Liver (tissue), 3 donors: ENCODE results near the gene GRIN2D.

ENCODE experiments used
- EGR1 ChIP-seq, 2 donors: IDR thresholded peaks; 2 replicates each; pipeline ENCODE4 v1.6.1; 2016 to 2018; ENCODE audit warnings: antibody characterized with exemption in 2 of 2, low read depth in 2 of 2
- RAD21 ChIP-seq, 2 donors: IDR thresholded peaks; 2 replicates each; pipeline ENCODE4 v1.6.1; 2016; ENCODE audit warnings: antibody characterized with exemption in 2 of 2, mild to moderate bottlenecking in 2 of 2
- RXRA ChIP-seq, 2 donors: IDR thresholded peaks; 2 replicates each; pipeline ENCODE4 v1.6.1; 2017 to 2018; ENCODE audit warnings: antibody characterized with exemption in 2 of 2, mild to moderate bottlenecking in 1 of 2
- YY1 ChIP-seq: IDR thresholded peaks from 2 replicates; pipeline ENCODE4 v1.6.1; 2016; ENCODE audit warnings: antibody characterized with exemption, mild to moderate bottlenecking
- TF ChIP-seq, protein P1 (sequence below): fragments of 150-350 bp; IDR thresholded peaks from 2 replicates; pipeline ENCODE4 v1.5.1; 2017; ENCODE audit warnings: improper control_type of control experiment, low read depth, low read length; ENCODE audit not compliant: missing input control
- TF ChIP-seq, protein P2 (sequence below): IDR thresholded peaks from 2 replicates; pipeline ENCODE4 v1.6.1; 2016; ENCODE audit warnings: antibody characterized with exemption, mild to moderate bottlenecking
- donor health status: healthy.
- donor health status: healthy.

DNA sequence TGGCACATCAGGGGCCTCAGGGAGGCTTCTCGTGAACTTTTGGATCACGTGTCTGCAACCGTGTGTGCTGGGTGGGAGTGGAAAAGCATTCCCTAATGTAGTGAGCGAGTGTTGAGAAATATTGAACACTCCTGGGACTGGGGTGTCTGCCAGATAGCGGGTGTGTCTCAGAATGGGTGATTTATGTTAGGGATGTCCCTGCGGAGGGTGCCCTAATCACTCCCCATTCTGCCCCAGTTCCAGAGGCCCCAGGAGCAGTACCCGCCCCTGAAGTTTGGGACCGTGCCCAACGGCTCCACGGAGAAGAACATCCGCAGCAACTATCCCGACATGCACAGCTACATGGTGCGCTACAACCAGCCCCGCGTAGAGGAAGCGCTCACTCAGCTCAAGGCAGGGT, 28.1 kb downstream of the GRIN2D start:
- TF ChIP-seq, protein P1, sequence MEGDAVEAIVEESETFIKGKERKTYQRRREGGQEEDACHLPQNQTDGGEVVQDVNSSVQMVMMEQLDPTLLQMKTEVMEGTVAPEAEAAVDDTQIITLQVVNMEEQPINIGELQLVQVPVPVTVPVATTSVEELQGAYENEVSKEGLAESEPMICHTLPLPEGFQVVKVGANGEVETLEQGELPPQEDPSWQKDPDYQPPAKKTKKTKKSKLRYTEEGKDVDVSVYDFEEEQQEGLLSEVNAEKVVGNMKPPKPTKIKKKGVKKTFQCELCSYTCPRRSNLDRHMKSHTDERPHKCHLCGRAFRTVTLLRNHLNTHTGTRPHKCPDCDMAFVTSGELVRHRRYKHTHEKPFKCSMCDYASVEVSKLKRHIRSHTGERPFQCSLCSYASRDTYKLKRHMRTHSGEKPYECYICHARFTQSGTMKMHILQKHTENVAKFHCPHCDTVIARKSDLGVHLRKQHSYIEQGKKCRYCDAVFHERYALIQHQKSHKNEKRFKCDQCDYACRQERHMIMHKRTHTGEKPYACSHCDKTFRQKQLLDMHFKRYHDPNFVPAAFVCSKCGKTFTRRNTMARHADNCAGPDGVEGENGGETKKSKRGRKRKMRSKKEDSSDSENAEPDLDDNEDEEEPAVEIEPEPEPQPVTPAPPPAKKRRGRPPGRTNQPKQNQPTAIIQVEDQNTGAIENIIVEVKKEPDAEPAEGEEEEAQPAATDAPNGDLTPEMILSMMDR, result no peak
- TF ChIP-seq RAD21 (IDR thresholded peaks at IDR 0.05), result no peak
- TF ChIP-seq, protein P2, sequence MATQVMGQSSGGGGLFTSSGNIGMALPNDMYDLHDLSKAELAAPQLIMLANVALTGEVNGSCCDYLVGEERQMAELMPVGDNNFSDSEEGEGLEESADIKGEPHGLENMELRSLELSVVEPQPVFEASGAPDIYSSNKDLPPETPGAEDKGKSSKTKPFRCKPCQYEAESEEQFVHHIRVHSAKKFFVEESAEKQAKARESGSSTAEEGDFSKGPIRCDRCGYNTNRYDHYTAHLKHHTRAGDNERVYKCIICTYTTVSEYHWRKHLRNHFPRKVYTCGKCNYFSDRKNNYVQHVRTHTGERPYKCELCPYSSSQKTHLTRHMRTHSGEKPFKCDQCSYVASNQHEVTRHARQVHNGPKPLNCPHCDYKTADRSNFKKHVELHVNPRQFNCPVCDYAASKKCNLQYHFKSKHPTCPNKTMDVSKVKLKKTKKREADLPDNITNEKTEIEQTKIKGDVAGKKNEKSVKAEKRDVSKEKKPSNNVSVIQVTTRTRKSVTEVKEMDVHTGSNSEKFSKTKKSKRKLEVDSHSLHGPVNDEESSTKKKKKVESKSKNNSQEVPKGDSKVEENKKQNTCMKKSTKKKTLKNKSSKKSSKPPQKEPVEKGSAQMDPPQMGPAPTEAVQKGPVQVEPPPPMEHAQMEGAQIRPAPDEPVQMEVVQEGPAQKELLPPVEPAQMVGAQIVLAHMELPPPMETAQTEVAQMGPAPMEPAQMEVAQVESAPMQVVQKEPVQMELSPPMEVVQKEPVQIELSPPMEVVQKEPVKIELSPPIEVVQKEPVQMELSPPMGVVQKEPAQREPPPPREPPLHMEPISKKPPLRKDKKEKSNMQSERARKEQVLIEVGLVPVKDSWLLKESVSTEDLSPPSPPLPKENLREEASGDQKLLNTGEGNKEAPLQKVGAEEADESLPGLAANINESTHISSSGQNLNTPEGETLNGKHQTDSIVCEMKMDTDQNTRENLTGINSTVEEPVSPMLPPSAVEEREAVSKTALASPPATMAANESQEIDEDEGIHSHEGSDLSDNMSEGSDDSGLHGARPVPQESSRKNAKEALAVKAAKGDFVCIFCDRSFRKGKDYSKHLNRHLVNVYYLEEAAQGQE, result no peak
- no peak for TF ChIP-seq EGR1 (IDR thresholded peaks at IDR 0.05; ENCODE audit: low read depth in 2 of 2)
- TF ChIP-seq RXRA (IDR thresholded peaks at IDR 0.05), result no peak
- TF ChIP-seq YY1, result no peak
